Fibroblast of the conjunctiva (primary cell): ENCODE measurements around the gene PBX3.
"Not testable (repeated sequence)": the region's sequence is repeated elsewhere in the genome, so short reads cannot be mapped to it uniquely, and the experiment has no call there.

ENCODE experiments used
- DNase-seq: peaks from one replicate; pipeline ENCODE4 v3.0.0-alpha.2; 2010; ENCODE audit warnings: low read depth

The PBX3 gene

DNA sequence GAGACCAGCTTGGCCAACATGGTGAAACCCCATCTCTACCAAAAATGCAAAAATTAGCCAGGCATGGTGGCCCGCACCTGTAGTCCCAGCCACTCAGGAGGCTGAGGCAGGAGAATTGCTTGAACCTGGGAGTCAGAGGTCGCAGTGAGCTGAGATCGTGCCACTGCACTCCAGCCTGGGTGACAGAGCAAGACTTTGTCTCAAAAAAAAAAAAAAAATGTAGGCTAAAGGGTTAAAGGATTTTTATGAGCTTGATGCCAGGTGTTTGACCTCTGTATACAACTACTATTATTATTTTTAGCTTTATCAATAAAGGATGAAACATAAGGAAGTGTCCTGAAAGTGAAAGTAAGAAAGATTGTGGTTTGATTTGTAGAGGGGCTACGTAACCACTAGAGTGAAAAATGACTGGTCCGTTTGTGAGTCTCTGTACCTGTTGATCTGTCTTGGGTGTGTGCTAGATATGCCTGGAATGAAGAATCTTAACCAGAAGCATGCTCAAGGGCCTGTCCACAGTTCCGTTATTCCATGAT is 76.8 kb downstream of the PBX3 start:
- DNase-seq: not testable (repeated sequence)

GRCh38 chr9:125825762-125826161 is 78.6 kb downstream of the PBX3 start:
- no peak for DNase-seq

- DNase-seq: no peak
Observed at GRCh38 chr9:125826850-125827249, 79.7 kb downstream of the PBX3 start.

- no peak for DNase-seq
Observed at GRCh38 chr9:125829743-125830142, 82.6 kb downstream of the PBX3 start.

- no peak for DNase-seq
Observed at GRCh38 chr9:125831054-125831453, 83.9 kb downstream of the PBX3 start.

DNA sequence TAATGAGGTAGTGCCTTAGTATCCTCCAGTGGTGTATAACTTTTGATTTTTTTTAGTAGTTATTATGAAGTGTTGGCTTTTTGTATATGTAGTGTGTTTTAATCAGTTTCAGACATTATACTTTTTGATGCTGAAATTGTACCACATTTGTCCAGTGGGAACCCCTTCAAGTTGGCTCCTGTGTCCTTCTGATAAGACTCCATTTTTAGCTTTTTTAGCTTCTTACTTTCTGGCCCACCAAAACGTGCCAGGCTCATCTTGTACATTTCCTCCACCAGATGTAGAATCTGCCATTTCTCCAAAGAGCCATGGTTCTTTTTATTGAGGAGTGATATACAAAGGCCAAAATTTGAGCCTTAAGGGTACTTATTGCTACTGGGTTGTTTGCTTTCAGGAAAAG is 84.4 kb downstream of the PBX3 start:
- DNase-seq: no peak

DNA sequence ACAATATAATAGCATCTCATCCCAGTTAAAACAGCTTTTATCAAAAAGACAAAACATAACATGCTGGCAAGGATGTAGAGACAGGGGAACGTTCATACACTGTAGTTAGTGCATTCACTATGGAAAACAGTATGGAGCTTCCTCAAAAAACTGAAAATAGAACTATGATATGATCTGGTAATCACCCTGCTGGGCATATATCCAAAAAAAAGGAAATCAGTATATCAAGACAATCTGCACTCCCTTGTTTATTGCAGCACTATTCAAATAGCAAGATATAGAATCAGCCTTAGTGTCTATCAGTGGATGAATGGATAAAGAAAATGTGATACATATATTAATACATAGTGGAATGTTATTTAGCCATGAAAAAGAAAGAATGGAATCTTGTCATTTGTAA is 88.5 kb downstream of the PBX3 start:
- no peak for DNase-seq

- no peak for DNase-seq
Observed at GRCh38 chr9:125839317-125839716, 92.1 kb downstream of the PBX3 start.

- DNase-seq: no peak
Observed at GRCh38 chr9:125841444-125841843, 94.3 kb downstream of the PBX3 start.

DNA sequence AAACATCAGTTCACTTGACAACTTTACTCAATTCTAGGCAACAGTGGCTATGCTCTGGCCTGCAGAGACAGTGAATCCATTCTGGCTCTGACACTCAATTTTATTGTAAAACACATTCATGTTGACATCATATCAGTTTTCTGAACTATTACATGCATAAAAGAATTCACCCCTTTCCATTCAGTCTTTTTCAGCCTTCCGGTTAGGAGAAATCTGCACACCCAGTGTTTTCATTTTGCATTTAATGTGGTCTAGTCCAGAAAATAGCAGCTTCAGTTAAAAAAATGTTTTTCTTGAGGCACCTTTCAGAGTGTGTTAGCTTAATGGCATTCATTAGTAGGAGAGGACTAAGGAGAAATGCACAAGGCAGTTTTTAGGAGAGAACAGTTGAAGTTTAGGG is 95.1 kb downstream of the PBX3 start:
- no peak for DNase-seq

- no peak for DNase-seq
Observed at GRCh38 chr9:125843646-125844045, 96.5 kb downstream of the PBX3 start.

- no peak for DNase-seq
Observed at GRCh38 chr9:125844611-125845010, 97.4 kb downstream of the PBX3 start.

DNA sequence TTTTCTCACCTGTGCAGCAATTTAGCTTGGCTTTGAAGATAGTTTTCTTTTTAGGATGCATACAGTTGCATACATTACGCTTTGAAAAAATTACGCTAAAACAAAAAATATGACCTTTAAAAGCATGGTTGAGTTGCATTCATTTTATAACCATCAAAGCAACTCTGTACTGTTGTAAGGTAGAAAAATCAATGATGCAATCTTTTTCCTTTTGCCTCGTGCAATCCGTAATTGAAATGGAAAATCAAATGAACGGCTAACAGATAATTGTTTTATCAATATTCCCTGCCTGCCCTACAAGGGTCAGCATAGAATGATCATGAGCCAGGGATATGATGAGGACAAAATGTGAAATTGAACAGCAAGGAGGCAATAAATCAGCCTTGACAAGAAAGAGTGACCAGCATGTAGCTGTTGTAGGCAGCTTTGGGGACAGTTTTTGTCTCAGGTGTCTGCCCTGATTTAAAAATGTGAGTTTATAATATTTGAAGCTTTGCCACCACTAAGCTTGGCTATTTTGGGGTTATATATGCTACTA is 98.2 kb downstream of the PBX3 start:
- DNase-seq: no peak

- no peak for DNase-seq
Observed at GRCh38 chr9:125847735-125848134, 100.6 kb downstream of the PBX3 start.

DNA sequence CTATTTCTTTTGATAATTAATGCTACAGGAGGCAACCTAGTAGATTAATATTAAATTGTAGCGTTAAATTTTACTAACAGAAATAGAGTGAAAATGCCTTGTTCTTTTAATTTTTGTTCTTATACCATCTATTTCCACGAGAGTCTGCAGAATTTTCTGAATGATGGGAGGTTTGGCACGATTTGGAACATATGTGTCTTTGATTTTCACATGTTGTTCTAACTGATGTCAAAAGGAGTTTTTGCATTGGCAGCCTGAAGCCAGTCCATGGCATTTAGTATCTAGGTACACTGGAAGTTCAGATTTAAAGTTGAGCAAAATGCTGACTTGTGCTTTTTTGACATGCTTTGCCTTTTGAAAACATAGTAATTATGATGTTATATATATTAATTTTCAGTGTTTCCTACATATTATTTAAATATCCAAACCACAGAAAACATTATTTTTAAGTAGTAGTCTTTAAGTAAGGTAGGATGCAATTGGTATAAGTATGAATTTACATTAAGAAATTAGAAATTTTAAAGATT is 103.0 kb downstream of the PBX3 start:
- no peak for DNase-seq

DNA sequence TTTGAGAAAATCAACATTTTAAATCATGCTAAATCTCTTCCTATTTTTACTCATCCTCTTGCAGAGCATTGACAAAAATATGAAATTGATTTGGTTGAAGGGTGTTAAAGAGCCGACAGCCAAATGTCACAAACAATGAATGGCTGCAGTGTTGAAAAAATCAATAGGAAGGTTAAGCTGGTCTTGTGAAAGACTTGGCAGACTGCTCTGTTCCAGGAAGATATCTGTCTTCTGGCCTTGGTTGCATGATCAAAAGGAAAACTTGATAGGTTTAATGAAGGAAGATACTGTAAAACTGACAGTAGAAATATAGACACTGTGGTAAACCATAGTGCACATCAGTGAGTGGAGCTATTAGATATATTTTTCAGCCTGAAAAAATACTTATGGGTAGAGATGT is 103.6 kb downstream of the PBX3 start:
- DNase-seq: no peak

GRCh38 chr9:125851979-125852378 is 104.8 kb downstream of the PBX3 start:
- DNase-seq: no peak

DNA sequence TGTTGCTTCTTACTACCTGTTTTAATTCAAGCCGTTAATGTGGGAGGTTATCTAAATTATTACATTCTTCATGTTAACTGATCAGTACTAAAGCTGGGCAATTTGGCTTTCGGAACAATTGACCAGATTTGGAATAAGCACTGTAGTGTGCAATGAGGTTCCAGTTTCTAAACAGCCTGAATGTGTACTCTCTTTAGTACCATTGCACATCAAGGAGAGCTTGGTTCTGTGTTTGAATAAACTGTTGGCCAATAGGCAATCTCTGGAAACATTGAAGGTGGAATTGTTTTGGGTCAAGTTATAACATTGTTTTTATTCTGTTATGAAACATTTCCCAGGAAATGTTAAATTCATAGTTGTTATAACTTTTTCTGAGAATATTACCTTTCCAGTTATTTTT is 105.2 kb downstream of the PBX3 start:
- DNase-seq: no peak

GRCh38 chr9:125854553-125855275 is 107.5 kb downstream of the PBX3 start:
- DNase-seq: no peak

DNA sequence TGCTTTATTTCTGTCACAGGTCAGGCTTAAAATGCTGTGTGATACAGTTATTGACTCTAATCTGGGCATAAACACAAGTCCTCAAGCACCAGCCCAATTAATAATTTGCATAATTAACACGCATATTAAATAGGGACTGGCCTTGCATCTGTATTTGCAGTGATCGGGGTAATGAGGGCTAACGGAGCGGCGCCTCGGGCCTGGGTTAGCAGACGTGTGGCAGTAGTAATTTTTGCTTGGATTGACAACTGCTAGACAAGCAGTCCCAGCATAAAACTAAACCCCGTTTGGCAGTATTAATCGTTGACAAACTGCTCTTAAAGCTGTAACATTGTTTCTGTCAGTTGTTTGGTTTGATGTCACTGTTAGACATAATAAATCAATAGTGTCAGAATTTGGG is 109.2 kb downstream of the PBX3 start:
- DNase-seq: no peak

DNA sequence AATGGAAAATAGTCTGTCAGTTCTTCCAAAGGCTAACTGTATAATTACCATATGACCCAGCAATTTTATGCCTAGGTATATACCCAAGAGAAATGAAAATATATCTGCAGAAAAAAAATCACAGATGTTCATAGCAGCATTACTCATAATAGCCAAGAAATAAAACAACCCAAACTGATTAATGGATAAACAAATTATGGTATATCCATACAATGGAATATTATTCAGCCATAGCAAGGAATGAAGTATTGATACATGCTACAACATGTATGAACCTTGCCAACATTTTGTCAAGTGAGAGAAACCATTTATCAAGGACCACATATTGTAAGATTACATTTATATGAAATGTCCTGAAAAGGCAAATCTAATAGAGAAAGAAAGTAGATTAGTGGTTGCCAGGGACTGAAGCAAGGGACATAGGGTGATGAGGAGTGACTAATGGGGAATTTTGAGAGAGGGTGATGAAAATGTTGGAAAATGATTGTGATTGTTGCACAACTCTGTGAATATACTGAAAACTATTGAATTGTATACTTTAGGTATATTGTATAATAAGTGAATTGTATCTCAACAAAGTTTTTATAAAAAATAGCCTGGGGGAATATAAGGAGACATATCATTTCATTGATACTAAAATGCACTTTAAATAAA is 114.4 kb downstream of the PBX3 start:
- DNase-seq: no peak

- DNase-seq: no peak
Observed at GRCh38 chr9:125863923-125864322, 116.8 kb downstream of the PBX3 start.

GRCh38 chr9:125867751-125868415 is 120.7 kb downstream of the PBX3 start:
- DNase-seq: no peak
